Measurements from ENCODE around the gene ACSL6.

DNA sequence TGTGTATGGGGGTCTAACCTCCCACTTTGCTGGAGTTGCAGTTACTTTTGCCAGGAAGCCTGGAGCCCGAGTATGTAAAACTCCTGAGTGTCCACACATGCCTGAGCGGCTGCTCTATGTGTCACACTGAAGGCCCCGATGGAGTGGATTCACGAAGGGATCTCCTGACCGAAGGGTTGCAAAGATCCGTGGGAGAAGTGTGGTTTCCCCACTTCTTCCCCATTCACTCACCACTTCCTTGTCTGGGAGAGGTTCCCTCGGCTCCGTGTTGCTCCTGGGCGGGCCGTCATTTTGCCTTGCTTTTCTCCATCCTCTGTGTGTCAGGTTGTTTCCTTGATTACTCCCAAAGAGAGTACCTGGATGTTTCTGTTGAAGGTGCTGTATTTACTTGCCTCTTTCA, 32.7 kb upstream of the ACSL6 start:
- TF ChIP-seq, protein P1, sequence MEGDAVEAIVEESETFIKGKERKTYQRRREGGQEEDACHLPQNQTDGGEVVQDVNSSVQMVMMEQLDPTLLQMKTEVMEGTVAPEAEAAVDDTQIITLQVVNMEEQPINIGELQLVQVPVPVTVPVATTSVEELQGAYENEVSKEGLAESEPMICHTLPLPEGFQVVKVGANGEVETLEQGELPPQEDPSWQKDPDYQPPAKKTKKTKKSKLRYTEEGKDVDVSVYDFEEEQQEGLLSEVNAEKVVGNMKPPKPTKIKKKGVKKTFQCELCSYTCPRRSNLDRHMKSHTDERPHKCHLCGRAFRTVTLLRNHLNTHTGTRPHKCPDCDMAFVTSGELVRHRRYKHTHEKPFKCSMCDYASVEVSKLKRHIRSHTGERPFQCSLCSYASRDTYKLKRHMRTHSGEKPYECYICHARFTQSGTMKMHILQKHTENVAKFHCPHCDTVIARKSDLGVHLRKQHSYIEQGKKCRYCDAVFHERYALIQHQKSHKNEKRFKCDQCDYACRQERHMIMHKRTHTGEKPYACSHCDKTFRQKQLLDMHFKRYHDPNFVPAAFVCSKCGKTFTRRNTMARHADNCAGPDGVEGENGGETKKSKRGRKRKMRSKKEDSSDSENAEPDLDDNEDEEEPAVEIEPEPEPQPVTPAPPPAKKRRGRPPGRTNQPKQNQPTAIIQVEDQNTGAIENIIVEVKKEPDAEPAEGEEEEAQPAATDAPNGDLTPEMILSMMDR (IDR thresholded peaks at IDR 0.05): no peak
- no peak for TF ChIP-seq POLR2A (IDR thresholded peaks at IDR 0.05)

All from esophagus squamous epithelium (tissue), 4 donors.